Glutamatergic neuron (in vitro differentiated cells): Measurements from ENCODE around the gene DCP2. TPM values are rescaled to one million over a fixed set of nuclear protein-coding genes. Genes with fewer than 3 reads are reported as not detected.

Experiments
- DNase-seq: peaks from one replicate; pipeline ENCODE4 v3.0.0; 2022
- H3K27ac Mint-ChIP-seq: one replicate; pipeline ENCODE4 v1.8.0; 2020; ENCODE audit warnings: mild to moderate bottlenecking, mixed read lengths, inconsistent platforms; ENCODE audit not compliant: unreplicated experiment
- H3K27me3 Mint-ChIP-seq: one replicate; pipeline ENCODE4 v1.8.0; 2020; ENCODE audit warnings: mild to moderate bottlenecking, moderate library complexity, mixed read lengths, inconsistent platforms; ENCODE audit not compliant: unreplicated experiment
- H3K36me3 Mint-ChIP-seq: one replicate; pipeline ENCODE4 v1.8.0; 2020; ENCODE audit warnings: mild to moderate bottlenecking, mixed read lengths, inconsistent platforms; ENCODE audit not compliant: unreplicated experiment
- H3K4me1 Mint-ChIP-seq: one replicate; pipeline ENCODE4 v1.8.0; 2020; ENCODE audit warnings: mild to moderate bottlenecking, low read depth, mixed read lengths, inconsistent platforms; ENCODE audit not compliant: unreplicated experiment
- H3K4me3 Mint-ChIP-seq: one replicate; pipeline ENCODE4 v1.8.0; 2020; ENCODE audit warnings: mild to moderate bottlenecking, mixed read lengths, inconsistent platforms; ENCODE audit not compliant: unreplicated experiment
- H3K9me3 Mint-ChIP-seq: one replicate; pipeline ENCODE4 v1.8.0; 2020; ENCODE audit warnings: mild to moderate bottlenecking, moderate library complexity, mixed read lengths, inconsistent platforms; ENCODE audit not compliant: unreplicated experiment
- total RNA-seq: library from RNA; stranded (reverse); fragmentation: NEBNext Ultra II Directional; extraction: Animal tissue kit (Norgen Biotek cat#: 25700); gene quantifications from one replicate; pipeline ENCODE4 v1.2.1, GENCODE V29; 2021; ENCODE audit not compliant: unreplicated experiment
- TF ChIP-seq, protein P1 (sequence below): fragments of 200-600 bp; sonication (generic); IDR thresholded peaks from one replicate; pipeline ENCODE4 v1.5.0; 2021; ENCODE audit not compliant: partially characterized antibody, unreplicated experiment

The DCP2 gene
- total RNA-seq, 1 donor from 2014 or later = 117 TPM

DNA sequence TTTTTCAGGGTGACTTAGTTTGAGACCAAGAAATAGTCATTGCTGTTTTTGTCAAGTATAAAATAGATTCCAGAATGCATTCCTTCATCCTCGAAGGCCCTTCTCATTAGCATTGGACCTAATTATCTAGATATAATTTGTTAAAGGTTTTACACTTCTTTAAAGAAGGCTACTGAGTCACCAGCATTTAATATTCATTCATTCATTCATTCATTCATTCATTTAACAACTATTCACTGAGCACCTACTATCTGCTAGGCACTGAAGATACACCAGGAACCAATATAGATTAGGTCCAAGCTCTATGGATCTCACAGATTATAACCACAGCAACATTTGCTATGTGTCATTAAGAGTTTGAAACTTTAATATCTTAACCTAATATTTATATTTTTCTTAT lies 43.5 kb upstream of the DCP2 start:
- no peak for DNase-seq
- Mint-ChIP-seq H3K9me3 (no peaks in the 10 kb centered on the region), H3K27ac (no peak overlapping the region), H3K36me3 (no peaks in the 10 kb centered on the region), H3K4me3 (no peak overlapping the region), H3K27me3 (no peaks in the 10 kb centered on the region), H3K4me1 (peaks cover 3% of the 10 kb centered on the region)
- TF ChIP-seq, protein P1, sequence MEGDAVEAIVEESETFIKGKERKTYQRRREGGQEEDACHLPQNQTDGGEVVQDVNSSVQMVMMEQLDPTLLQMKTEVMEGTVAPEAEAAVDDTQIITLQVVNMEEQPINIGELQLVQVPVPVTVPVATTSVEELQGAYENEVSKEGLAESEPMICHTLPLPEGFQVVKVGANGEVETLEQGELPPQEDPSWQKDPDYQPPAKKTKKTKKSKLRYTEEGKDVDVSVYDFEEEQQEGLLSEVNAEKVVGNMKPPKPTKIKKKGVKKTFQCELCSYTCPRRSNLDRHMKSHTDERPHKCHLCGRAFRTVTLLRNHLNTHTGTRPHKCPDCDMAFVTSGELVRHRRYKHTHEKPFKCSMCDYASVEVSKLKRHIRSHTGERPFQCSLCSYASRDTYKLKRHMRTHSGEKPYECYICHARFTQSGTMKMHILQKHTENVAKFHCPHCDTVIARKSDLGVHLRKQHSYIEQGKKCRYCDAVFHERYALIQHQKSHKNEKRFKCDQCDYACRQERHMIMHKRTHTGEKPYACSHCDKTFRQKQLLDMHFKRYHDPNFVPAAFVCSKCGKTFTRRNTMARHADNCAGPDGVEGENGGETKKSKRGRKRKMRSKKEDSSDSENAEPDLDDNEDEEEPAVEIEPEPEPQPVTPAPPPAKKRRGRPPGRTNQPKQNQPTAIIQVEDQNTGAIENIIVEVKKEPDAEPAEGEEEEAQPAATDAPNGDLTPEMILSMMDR = no peak

DNA sequence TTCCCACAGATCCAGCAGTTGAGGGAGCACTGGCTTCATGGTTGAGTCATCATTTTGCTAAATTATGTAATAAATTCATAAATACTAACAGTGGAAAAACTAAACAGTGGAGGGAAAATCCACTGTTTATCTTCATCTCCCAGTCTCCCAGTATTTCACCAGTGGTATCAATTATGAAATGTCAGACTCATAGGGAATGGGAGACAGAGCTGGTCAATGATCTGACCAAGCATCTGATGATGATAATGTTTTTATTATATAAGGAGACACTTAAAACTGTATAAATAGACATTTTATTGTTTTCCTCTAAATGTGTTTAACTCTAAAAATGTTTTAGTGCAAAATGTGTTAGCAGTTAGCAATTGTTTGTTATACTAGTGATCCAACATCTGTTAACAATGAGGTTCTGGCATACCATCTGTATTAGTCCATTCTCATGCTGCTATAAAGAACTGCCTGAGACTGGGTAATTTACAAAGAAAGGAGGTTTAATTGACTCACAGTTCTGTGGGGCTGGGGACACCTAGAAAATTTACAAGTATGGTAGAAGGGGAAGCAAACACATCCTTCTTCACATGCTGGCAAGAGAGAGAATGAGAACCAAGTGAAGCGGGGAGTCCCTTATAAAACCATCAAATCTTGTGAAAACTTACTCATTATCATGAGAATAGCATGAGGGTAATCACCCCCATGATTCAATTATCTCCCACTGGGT lies 42.8 kb upstream of the DCP2 start:
- H3K4me3 Mint-ChIP-seq = no peak overlapping the region
- H3K27ac Mint-ChIP-seq = no peak overlapping the region
- no peaks in the 10 kb centered on the region for H3K27me3 Mint-ChIP-seq
- H3K9me3 Mint-ChIP-seq = no peaks in the 10 kb centered on the region
- H3K36me3 Mint-ChIP-seq = no peaks in the 10 kb centered on the region
- peaks cover 3% of the 10 kb centered on the region for H3K4me1 Mint-ChIP-seq
- TF ChIP-seq, protein P1 = no peak
- DNase-seq = no peak

DNA sequence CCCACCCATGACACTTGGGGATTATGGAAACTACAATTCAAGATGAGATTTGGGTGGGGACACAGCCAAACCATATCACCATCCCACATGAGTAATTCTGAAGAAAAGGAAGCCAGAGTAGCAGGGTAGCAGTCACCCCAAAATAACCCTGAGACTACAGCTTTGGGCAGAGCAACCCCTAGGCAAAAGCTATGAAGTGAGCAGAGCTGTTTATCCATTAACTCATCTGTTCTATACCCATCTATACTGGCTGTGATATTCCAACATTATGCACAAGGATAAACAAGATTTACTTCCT lies 42.3 kb upstream of the DCP2 start:
- TF ChIP-seq, protein P1 = no peak
- H3K27me3 Mint-ChIP-seq = no peaks in the 10 kb centered on the region
- peaks cover 3% of the 10 kb centered on the region for H3K4me1 Mint-ChIP-seq
- H3K36me3 Mint-ChIP-seq = no peaks in the 10 kb centered on the region
- no peak for DNase-seq
- no peak overlapping the region for H3K27ac Mint-ChIP-seq
- no peak overlapping the region for H3K4me3 Mint-ChIP-seq
- H3K9me3 Mint-ChIP-seq = no peaks in the 10 kb centered on the region

DNA sequence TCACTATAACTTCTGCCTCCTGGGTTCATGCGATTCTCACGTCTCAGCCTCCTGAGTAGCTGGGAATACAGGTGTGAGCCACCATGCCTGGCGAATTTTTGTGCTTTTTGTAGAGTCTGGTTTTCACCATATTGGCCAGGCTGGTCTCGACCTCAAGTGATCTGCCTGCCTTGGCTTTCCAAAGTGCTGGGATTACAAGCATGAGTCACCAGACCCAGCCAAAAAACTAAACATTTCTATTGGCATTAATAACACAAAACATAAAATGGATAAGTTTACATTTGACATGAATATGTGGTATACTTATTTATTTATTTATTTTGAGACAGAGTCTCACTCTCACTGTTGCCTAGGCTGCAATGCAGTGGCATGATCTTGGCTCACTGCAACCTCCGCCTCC lies 40.9 kb upstream of the DCP2 start:
- no peak overlapping the region for H3K4me3 Mint-ChIP-seq

DNA sequence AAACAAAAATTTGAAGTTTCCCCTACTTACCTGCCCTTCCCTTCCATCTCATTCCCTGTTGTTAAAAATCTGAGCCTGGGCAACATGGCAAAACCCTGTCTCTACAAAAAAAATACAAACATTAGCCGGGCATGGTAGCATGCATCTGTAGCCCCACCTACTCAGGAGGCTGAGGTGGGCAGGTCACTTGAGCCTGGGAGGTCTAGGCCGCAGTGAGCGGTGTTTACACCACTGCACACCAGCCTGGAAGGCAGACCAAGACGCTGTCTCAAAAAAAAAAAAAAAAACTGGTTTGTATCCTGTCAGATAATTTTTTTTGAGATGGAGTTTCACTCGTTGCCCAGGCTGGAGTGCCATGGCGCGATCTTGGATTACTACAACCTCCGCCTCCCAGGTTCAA lies 38.3 kb upstream of the DCP2 start:
- TF ChIP-seq, protein P1 = no peak
- Mint-ChIP-seq H3K4me3 (no peak overlapping the region), H3K27ac (no peak overlapping the region), H3K27me3 (no peaks in the 10 kb centered on the region), H3K9me3 (no peaks in the 10 kb centered on the region), H3K4me1 (no peaks in the 10 kb centered on the region), H3K36me3 (no peaks in the 10 kb centered on the region)
- no peak for DNase-seq

More for the DNA sequence above, 40.9 kb upstream of the DCP2 start:
- DNase-seq = no peak
- Mint-ChIP-seq H3K27ac (no peak overlapping the region), H3K9me3 (no peaks in the 10 kb centered on the region), H3K4me1 (peaks cover 3% of the 10 kb centered on the region), H3K36me3 (no peaks in the 10 kb centered on the region), H3K27me3 (no peaks in the 10 kb centered on the region)
- TF ChIP-seq, protein P1 = no peak
